Neural cell (in vitro differentiated cells): ENCODE measurements around the gene WFDC2. TPM values are rescaled to one million over a fixed set of nuclear protein-coding genes. Genes with fewer than 3 reads are reported as not detected.

ENCODE experiments used
- H2AFZ ChIP-seq: fragments of 200-600, 300-800 bp; sonication (generic), shearing (Covaris generic); 2 replicates; pipeline ENCODE4 v1.6.0; 2014; ENCODE audit warnings: low read depth, mild to moderate bottlenecking, antibody characterized with exemption, low read length, moderate library complexity
- H3F3A ChIP-seq: fragments of 200-600 bp; shearing (Covaris generic); 2 replicates; pipeline ENCODE4 v1.6.1; 2016; ENCODE audit warnings: mild to moderate bottlenecking, moderate library complexity, mixed read lengths, antibody characterized with exemption, low read length; ENCODE audit not compliant: insufficient read depth, poor library complexity, severe bottlenecking
- H3K27ac ChIP-seq: fragments of 200-600, 300-800 bp; sonication (generic), shearing (Covaris generic); 2 replicates; pipeline ENCODE4 v1.5.1; 2014; ENCODE audit warnings: mild to moderate bottlenecking, low read length, moderate library complexity
- H3K27me3 ChIP-seq: fragments of 300-800, 200-600 bp; sonication (generic), shearing (Covaris generic); 2 replicates; pipeline ENCODE4 v1.6.0; 2014; ENCODE audit warnings: mild to moderate bottlenecking, low read depth, low read length, moderate library complexity; ENCODE audit not compliant: insufficient read depth
- H3K36me3 ChIP-seq: fragments of 300-800, 200-600 bp; sonication (generic), shearing (Covaris generic); 2 replicates; pipeline ENCODE4 v1.5.1; 2014; ENCODE audit warnings: mild to moderate bottlenecking, antibody characterized with exemption, low read length, moderate library complexity; ENCODE audit not compliant: insufficient read depth
- H3K4me2 ChIP-seq: fragments of 300-800, 200-600 bp; sonication (generic), shearing (Covaris generic); 2 replicates; pipeline ENCODE4 v1.6.0; 2014; ENCODE audit warnings: mild to moderate bottlenecking, low read length
- H3K4me3 ChIP-seq: fragments of 300-800, 200-600 bp; sonication (generic), shearing (Covaris generic); 2 replicates; pipeline ENCODE4 v1.5.1; 2014; ENCODE audit warnings: mild to moderate bottlenecking, low read length, moderate library complexity
- H3K79me2 ChIP-seq: fragments of 200-600 bp; shearing (Covaris generic); replicated peaks from 2 replicates; pipeline ENCODE4 v1.6.0; 2014; ENCODE audit warnings: mild to moderate bottlenecking, low read length, moderate library complexity; ENCODE audit not compliant: insufficient read depth
- H3K9ac ChIP-seq: fragments of 300-800, 200-600 bp; sonication (generic), shearing (Covaris generic); 2 replicates; pipeline ENCODE4 v1.6.1; 2016; ENCODE audit warnings: mild to moderate bottlenecking, low read length, mixed read lengths
- H3K9me2 ChIP-seq: fragments of 200-600 bp; shearing (Covaris generic); 2 replicates; pipeline ENCODE4 v1.6.1; 2016; ENCODE audit warnings: mild to moderate bottlenecking, low read length, mixed read lengths; ENCODE audit not compliant: insufficient read depth
- H3K9me3 ChIP-seq: fragments of 200-600, 300-800 bp; sonication (generic), shearing (Covaris generic); 2 replicates; pipeline ENCODE4 v1.6.1; 2016; ENCODE audit warnings: mild to moderate bottlenecking, mixed run types, low read length, moderate library complexity, mixed read lengths
- H4K20me1 ChIP-seq: fragments of 200-600 bp; shearing (Covaris generic); 2 replicates; pipeline ENCODE4 v1.6.1; 2016; ENCODE audit warnings: mild to moderate bottlenecking, mixed run types; ENCODE audit not compliant: insufficient read depth
- EP300 ChIP-seq: fragments of 450-650 bp; conservative IDR thresholded peaks from 2 replicates; pipeline ENCODE4 v1.6.1; 2014; ENCODE audit warnings: antibody characterized with exemption, mild to moderate bottlenecking, moderate library complexity; ENCODE audit not compliant: poor library complexity, severe bottlenecking
- EZH2 ChIP-seq: fragments of 200-600, 300-800 bp; shearing (Covaris generic), sonication (generic); IDR thresholded peaks from 2 replicates; pipeline ENCODE4 v1.6.1; 2014; ENCODE audit warnings: antibody characterized with exemption, low read length, borderline replicate concordance, mild to moderate bottlenecking; ENCODE audit not compliant: insufficient read depth, poor library complexity, severe bottlenecking
- MXI1 ChIP-seq: fragments of 450-650 bp; conservative IDR thresholded peaks from 2 replicates; pipeline ENCODE4 v1.6.1; 2014; ENCODE audit warnings: antibody characterized with exemption, mild to moderate bottlenecking; ENCODE audit not compliant: poor library complexity, severe bottlenecking
- POLR2AphosphoS5 ChIP-seq: IDR thresholded peaks from 2 replicates; pipeline ENCODE4 v1.6.1; 2012
- RAD21 ChIP-seq: fragments of 450-650 bp; conservative IDR thresholded peaks from 2 replicates; pipeline ENCODE4 v1.6.1; 2014; ENCODE audit warnings: antibody characterized with exemption, mild to moderate bottlenecking, moderate library complexity
- SMC3 ChIP-seq: fragments of 450-650 bp; conservative IDR thresholded peaks from 2 replicates; pipeline ENCODE4 v1.6.1; 2014; ENCODE audit warnings: antibody characterized with exemption, mild to moderate bottlenecking, moderate library complexity; ENCODE audit not compliant: poor library complexity
- TAF1 ChIP-seq: IDR thresholded peaks from 2 replicates; pipeline ENCODE4 v1.6.1; 2012; ENCODE audit warnings: low read depth
- polyA plus RNA-seq: library from polyadenylated mRNA; depleted of rRNA; stranded (reverse); fragments of >200 nt; gene quantifications from 2 replicates; pipeline ENCODE4 v1.2.3, GENCODE V29; 2014
- TF ChIP-seq, protein P1 (sequence below): fragments of 450-650 bp; IDR thresholded peaks from 2 replicates; pipeline ENCODE4 v1.5.1; 2014; ENCODE audit warnings: antibody characterized with exemption, mild to moderate bottlenecking, moderate library complexity; ENCODE audit not compliant: poor library complexity, severe bottlenecking
- TF ChIP-seq, protein P2 (sequence below): IDR thresholded peaks from 2 replicates; pipeline ENCODE4 v1.6.1; 2012; ENCODE audit warnings: borderline replicate concordance

The WFDC2 gene
- polyA plus RNA-seq, 1 donor from 2014 or later = not detected

GRCh38 chr20:45501600-45501999 lies 32.0 kb downstream of the WFDC2 start:
- H3K9ac ChIP-seq = no peak overlapping the region
- H3K27ac ChIP-seq = no peak overlapping the region
- no peaks in the 10 kb centered on the region for H3K79me2 ChIP-seq
- no peak overlapping the region for H3K4me3 ChIP-seq
- no peaks in the 10 kb centered on the region for H3F3A ChIP-seq
- H3K36me3 ChIP-seq = no peaks in the 10 kb centered on the region
- H2AFZ ChIP-seq = no peak overlapping the region
- TF ChIP-seq MXI1 (no peak), RAD21 (no peak)
- TF ChIP-seq, protein P1, sequence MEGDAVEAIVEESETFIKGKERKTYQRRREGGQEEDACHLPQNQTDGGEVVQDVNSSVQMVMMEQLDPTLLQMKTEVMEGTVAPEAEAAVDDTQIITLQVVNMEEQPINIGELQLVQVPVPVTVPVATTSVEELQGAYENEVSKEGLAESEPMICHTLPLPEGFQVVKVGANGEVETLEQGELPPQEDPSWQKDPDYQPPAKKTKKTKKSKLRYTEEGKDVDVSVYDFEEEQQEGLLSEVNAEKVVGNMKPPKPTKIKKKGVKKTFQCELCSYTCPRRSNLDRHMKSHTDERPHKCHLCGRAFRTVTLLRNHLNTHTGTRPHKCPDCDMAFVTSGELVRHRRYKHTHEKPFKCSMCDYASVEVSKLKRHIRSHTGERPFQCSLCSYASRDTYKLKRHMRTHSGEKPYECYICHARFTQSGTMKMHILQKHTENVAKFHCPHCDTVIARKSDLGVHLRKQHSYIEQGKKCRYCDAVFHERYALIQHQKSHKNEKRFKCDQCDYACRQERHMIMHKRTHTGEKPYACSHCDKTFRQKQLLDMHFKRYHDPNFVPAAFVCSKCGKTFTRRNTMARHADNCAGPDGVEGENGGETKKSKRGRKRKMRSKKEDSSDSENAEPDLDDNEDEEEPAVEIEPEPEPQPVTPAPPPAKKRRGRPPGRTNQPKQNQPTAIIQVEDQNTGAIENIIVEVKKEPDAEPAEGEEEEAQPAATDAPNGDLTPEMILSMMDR = no peak
- no peaks in the 10 kb centered on the region for H3K9me3 ChIP-seq
- H3K9me2 ChIP-seq = no peaks in the 10 kb centered on the region
- H3K4me2 ChIP-seq = no peak overlapping the region
- H4K20me1 ChIP-seq = no peaks in the 10 kb centered on the region
- no peaks in the 10 kb centered on the region for H3K27me3 ChIP-seq

- no peaks in the 10 kb centered on the region for H3K36me3 ChIP-seq
- H3K79me2 ChIP-seq = no peaks in the 10 kb centered on the region
- no peaks in the 10 kb centered on the region for H3K9me3 ChIP-seq
- no peak overlapping the region for H2AFZ ChIP-seq
- H3K27me3 ChIP-seq = no peaks in the 10 kb centered on the region
- no peak overlapping the region for H3K27ac ChIP-seq
- no peak for TF ChIP-seq EZH2
- TF ChIP-seq, protein P2, sequence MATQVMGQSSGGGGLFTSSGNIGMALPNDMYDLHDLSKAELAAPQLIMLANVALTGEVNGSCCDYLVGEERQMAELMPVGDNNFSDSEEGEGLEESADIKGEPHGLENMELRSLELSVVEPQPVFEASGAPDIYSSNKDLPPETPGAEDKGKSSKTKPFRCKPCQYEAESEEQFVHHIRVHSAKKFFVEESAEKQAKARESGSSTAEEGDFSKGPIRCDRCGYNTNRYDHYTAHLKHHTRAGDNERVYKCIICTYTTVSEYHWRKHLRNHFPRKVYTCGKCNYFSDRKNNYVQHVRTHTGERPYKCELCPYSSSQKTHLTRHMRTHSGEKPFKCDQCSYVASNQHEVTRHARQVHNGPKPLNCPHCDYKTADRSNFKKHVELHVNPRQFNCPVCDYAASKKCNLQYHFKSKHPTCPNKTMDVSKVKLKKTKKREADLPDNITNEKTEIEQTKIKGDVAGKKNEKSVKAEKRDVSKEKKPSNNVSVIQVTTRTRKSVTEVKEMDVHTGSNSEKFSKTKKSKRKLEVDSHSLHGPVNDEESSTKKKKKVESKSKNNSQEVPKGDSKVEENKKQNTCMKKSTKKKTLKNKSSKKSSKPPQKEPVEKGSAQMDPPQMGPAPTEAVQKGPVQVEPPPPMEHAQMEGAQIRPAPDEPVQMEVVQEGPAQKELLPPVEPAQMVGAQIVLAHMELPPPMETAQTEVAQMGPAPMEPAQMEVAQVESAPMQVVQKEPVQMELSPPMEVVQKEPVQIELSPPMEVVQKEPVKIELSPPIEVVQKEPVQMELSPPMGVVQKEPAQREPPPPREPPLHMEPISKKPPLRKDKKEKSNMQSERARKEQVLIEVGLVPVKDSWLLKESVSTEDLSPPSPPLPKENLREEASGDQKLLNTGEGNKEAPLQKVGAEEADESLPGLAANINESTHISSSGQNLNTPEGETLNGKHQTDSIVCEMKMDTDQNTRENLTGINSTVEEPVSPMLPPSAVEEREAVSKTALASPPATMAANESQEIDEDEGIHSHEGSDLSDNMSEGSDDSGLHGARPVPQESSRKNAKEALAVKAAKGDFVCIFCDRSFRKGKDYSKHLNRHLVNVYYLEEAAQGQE = no peak
- no peak for TF ChIP-seq RAD21
- no peak overlapping the region for H3K4me3 ChIP-seq
- no peak overlapping the region for H3K4me2 ChIP-seq
- no peak overlapping the region for H3K9ac ChIP-seq
- H3K9me2 ChIP-seq = no peaks in the 10 kb centered on the region
- no peaks in the 10 kb centered on the region for H3F3A ChIP-seq
- no peaks in the 10 kb centered on the region for H4K20me1 ChIP-seq
These were observed 33.0 kb downstream of the WFDC2 start for GRCh38 chr20:45502561-45502960.

DNA sequence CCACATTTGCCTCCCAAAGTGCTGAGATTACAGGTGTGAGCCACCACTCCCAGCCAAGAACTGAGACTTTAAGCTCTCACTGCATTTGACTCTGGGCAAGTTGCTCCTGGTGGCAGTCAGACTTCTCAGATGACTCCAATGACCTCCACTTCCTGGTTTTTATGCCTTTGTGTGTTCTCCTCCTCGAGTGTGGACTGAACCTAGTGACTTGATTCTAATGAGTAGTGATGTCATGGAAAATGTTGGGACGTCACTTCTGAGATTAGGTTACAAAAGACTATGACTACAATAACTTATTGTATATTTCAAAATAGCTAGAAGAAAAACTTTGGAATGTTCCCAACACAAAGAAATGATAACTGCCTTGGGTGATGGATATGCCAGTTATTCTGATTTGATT lies 33.9 kb downstream of the WFDC2 start:
- H3K9me2 ChIP-seq = no peaks in the 10 kb centered on the region
- H3F3A ChIP-seq = no peaks in the 10 kb centered on the region
- H3K9ac ChIP-seq = no peak overlapping the region
- no peak overlapping the region for H3K4me3 ChIP-seq
- H4K20me1 ChIP-seq = no peaks in the 10 kb centered on the region
- H3K36me3 ChIP-seq = no peaks in the 10 kb centered on the region
- no peak overlapping the region for H2AFZ ChIP-seq
- H3K9me3 ChIP-seq = no peaks in the 10 kb centered on the region
- no peaks in the 10 kb centered on the region for H3K27me3 ChIP-seq
- H3K27ac ChIP-seq = no peak overlapping the region
- H3K79me2 ChIP-seq = no peaks in the 10 kb centered on the region
- no peak overlapping the region for H3K4me2 ChIP-seq
- no peak for TF ChIP-seq POLR2AphosphoS5
- no peak for TF ChIP-seq EP300
- TF ChIP-seq TAF1 = no peak
- TF ChIP-seq SMC3 = no peak
- TF ChIP-seq EZH2 = no peak
- TF ChIP-seq MXI1 = no peak
- TF ChIP-seq, protein P1 = no peak
- TF ChIP-seq, protein P2 = no peak
- TF ChIP-seq RAD21 = no peak
